H9 (cell line): Measurements from ENCODE around the gene SSBP3. TPM values are rescaled to one million over a fixed set of nuclear protein-coding genes. Genes with fewer than 3 reads are reported as not detected.

ENCODE experiments used
- DNase-seq: peaks from one replicate; pipeline ENCODE4 v3.0.0-alpha.2; 2017
- H2AFZ ChIP-seq: one replicate; pipeline ENCODE4 v1.6.1; 2013; ENCODE audit warnings: mild to moderate bottlenecking, low read length, control low read depth, moderate library complexity
- H2AK5ac ChIP-seq: 2 replicates; pipeline ENCODE4 v1.6.1; 2013; ENCODE audit warnings: low read length, control low read depth, mixed read lengths; ENCODE audit not compliant: insufficient read length
- H2BK120ac ChIP-seq: one replicate; pipeline ENCODE4 v1.6.1; 2013; ENCODE audit warnings: low read depth, mild to moderate bottlenecking, low read length, control low read depth, inconsistent platforms; ENCODE audit not compliant: poor library complexity, severe bottlenecking
- H2BK12ac ChIP-seq: 2 replicates; pipeline ENCODE4 v1.6.1; 2013; ENCODE audit warnings: low read length, control low read depth, mixed read lengths, low read depth; ENCODE audit not compliant: insufficient read length
- H2BK15ac ChIP-seq: 2 replicates; pipeline ENCODE4 v1.6.1; 2013; ENCODE audit warnings: low read depth, low read length, control low read depth
- H2BK20ac ChIP-seq: one replicate; pipeline ENCODE4 v1.6.1; 2013; ENCODE audit warnings: low read depth, mild to moderate bottlenecking, low read length, control low read depth, inconsistent platforms; ENCODE audit not compliant: poor library complexity, severe bottlenecking
- H2BK5ac ChIP-seq: 2 replicates; pipeline ENCODE4 v1.6.1; 2013; ENCODE audit warnings: low read length, control low read depth, mixed read lengths; ENCODE audit not compliant: insufficient read length
- H3K14ac ChIP-seq: 2 replicates; pipeline ENCODE4 v1.6.1; 2013; ENCODE audit warnings: low read length, control low read depth; ENCODE audit not compliant: insufficient read depth
- H3K18ac ChIP-seq: 2 replicates; pipeline ENCODE4 v1.6.1; 2013; ENCODE audit warnings: low read depth, mild to moderate bottlenecking, mixed read lengths, low read length, control low read depth; ENCODE audit not compliant: insufficient read length
- H3K23ac ChIP-seq: 2 replicates; pipeline ENCODE4 v1.6.1; 2013; ENCODE audit warnings: low read length, control low read depth, mixed read lengths, low read depth; ENCODE audit not compliant: insufficient read length
- H3K23me2 ChIP-seq: 2 replicates; pipeline ENCODE4 v1.6.1; 2013; ENCODE audit warnings: low read depth, mild to moderate bottlenecking, mixed read lengths, low read length, control low read depth; ENCODE audit not compliant: insufficient read length, poor library complexity, severe bottlenecking
- H3K27ac ChIP-seq: 2 replicates; pipeline ENCODE4 v1.5.1; 2013; ENCODE audit warnings: low read length, control low read depth, mixed read lengths, low read depth; ENCODE audit not compliant: insufficient read length
- H3K27me3 ChIP-seq: 2 replicates; pipeline ENCODE4 v1.6.1; 2013; ENCODE audit warnings: low read length, control low read depth, inconsistent platforms; ENCODE audit not compliant: insufficient read depth
- H3K4ac ChIP-seq: 2 replicates; pipeline ENCODE4 v1.6.1; 2013; ENCODE audit warnings: low read depth, mild to moderate bottlenecking, control low read depth, inconsistent platforms, low read length, moderate library complexity
- H3K4me1 ChIP-seq: 2 replicates; pipeline ENCODE4 v1.6.1; 2013; ENCODE audit warnings: low read length, control low read depth, inconsistent platforms; ENCODE audit not compliant: insufficient read depth
- H3K4me2 ChIP-seq: 2 replicates; pipeline ENCODE4 v1.6.1; 2013; ENCODE audit warnings: low read length, control low read depth, mixed read lengths; ENCODE audit not compliant: insufficient read length, insufficient read depth
- H3K56ac ChIP-seq: 2 replicates; pipeline ENCODE4 v1.6.1; 2013; ENCODE audit warnings: low read depth, mild to moderate bottlenecking, mixed read lengths, low read length, control low read depth; ENCODE audit not compliant: insufficient read length
- H3K79me1 ChIP-seq: 2 replicates; pipeline ENCODE4 v1.6.1; 2013; ENCODE audit warnings: low read depth, mild to moderate bottlenecking, moderate library complexity, low read length, control low read depth, inconsistent platforms; ENCODE audit not compliant: insufficient read depth, poor library complexity, severe bottlenecking
- H3K79me2 ChIP-seq: 2 replicates; pipeline ENCODE4 v1.6.1; 2013; ENCODE audit warnings: low read length, control low read depth, inconsistent platforms; ENCODE audit not compliant: insufficient read depth
- H3K9ac ChIP-seq: 2 replicates; pipeline ENCODE4 v1.6.1; 2013; ENCODE audit warnings: low read length, control low read depth, mixed read lengths; ENCODE audit not compliant: insufficient read length; ENCODE audit errors: extremely low read depth
- H3K9me3 ChIP-seq: one replicate; pipeline ENCODE4 v1.6.1; 2013; ENCODE audit warnings: low read depth, low read length, inconsistent platforms; ENCODE audit not compliant: control insufficient read depth
- H3T11ph ChIP-seq: one replicate; pipeline ENCODE4 v1.6.1; 2013; ENCODE audit warnings: mild to moderate bottlenecking, low read length, control low read depth, inconsistent platforms
- H4K20me1 ChIP-seq: one replicate; pipeline ENCODE4 v1.6.1; 2013; ENCODE audit not compliant: control insufficient read depth, insufficient read length, insufficient read depth
- H4K5ac ChIP-seq: 2 replicates; pipeline ENCODE4 v1.6.1; 2013; ENCODE audit warnings: low read depth, mild to moderate bottlenecking, mixed read lengths, low read length, control low read depth; ENCODE audit not compliant: insufficient read length
- H4K8ac ChIP-seq: replicated peaks from 2 replicates; pipeline ENCODE4 v1.6.1; 2013; ENCODE audit warnings: low read length, control low read depth, mixed read lengths, low read depth; ENCODE audit not compliant: insufficient read length
- H4K91ac ChIP-seq: 2 replicates; pipeline ENCODE4 v1.6.1; 2013; ENCODE audit warnings: low read depth, mild to moderate bottlenecking, moderate library complexity, mixed read lengths, low read length, control low read depth; ENCODE audit not compliant: insufficient read length
- H3K27ac Mint-ChIP-seq, 3 experiments: 2 replicates in 2 of 3; 3 replicates in 1 of 3; pipeline ENCODE4 v1.8.0; 2020 to 2021; ENCODE audit warnings: mixed read lengths in 3 of 3, mild to moderate bottlenecking in 1 of 3, moderate library complexity in 1 of 3
- H3K27me3 Mint-ChIP-seq: 2 replicates; pipeline ENCODE4 v1.8.0; 2021; ENCODE audit warnings: low read depth, mild to moderate bottlenecking, moderate library complexity, mixed read lengths
- H3K36me3 Mint-ChIP-seq, 3 experiments: 2 replicates in 2 of 3; 3 replicates in 1 of 3; pipeline ENCODE4 v1.8.0; 2020 to 2021; ENCODE audit warnings: low read depth in 3 of 3, mixed read lengths in 3 of 3; ENCODE audit not compliant: insufficient read depth in 1 of 3
- H3K4me1 Mint-ChIP-seq, 2 experiments: 2 replicates each; pipeline ENCODE4 v1.8.0; 2020; ENCODE audit warnings: mixed read lengths in 2 of 2
- H3K4me3 Mint-ChIP-seq, 2 experiments: 2 replicates in 1 of 2; 3 replicates in 1 of 2; pipeline ENCODE4 v1.8.0; 2020 to 2021; ENCODE audit warnings: mild to moderate bottlenecking in 2 of 2, mixed read lengths in 2 of 2, moderate library complexity in 1 of 2
- H3K9me3 Mint-ChIP-seq, 2 experiments: 2 replicates in 1 of 2; 3 replicates in 1 of 2; pipeline ENCODE4 v1.8.0; 2020; ENCODE audit warnings: mild to moderate bottlenecking in 2 of 2, mixed read lengths in 2 of 2, moderate library complexity in 1 of 2
- WGBS: extraction: QIAGEN DNeasy Blood & Tissue Kit; methylation state at CpG from one replicate; pipeline ENCODE4 v1.1.7; 2013; ENCODE audit warnings: missing lambda C conversion rate, low lambda C conversion rate, mixed read lengths; ENCODE audit not compliant: insufficient read length; ENCODE audit errors: extremely low coverage; 5-methylcytosine and 5-hydroxymethylcytosine counted together
- total RNA-seq: library from RNA; stranded (reverse); gene quantifications from 2 replicates; pipeline ENCODE4 v1.2.1, GENCODE V29; 2021
- TF ChIP-seq, protein P1 (sequence below): fragments of 200-600 bp; sonication (generic); conservative IDR thresholded peaks from 3 replicates; pipeline ENCODE4 v1.8.0; 2021; ENCODE audit warnings: antibody characterized with exemption, mild to moderate bottlenecking

The SSBP3 gene
- total RNA-seq, 1 experiment from 2014 or later: 126 TPM

DNA sequence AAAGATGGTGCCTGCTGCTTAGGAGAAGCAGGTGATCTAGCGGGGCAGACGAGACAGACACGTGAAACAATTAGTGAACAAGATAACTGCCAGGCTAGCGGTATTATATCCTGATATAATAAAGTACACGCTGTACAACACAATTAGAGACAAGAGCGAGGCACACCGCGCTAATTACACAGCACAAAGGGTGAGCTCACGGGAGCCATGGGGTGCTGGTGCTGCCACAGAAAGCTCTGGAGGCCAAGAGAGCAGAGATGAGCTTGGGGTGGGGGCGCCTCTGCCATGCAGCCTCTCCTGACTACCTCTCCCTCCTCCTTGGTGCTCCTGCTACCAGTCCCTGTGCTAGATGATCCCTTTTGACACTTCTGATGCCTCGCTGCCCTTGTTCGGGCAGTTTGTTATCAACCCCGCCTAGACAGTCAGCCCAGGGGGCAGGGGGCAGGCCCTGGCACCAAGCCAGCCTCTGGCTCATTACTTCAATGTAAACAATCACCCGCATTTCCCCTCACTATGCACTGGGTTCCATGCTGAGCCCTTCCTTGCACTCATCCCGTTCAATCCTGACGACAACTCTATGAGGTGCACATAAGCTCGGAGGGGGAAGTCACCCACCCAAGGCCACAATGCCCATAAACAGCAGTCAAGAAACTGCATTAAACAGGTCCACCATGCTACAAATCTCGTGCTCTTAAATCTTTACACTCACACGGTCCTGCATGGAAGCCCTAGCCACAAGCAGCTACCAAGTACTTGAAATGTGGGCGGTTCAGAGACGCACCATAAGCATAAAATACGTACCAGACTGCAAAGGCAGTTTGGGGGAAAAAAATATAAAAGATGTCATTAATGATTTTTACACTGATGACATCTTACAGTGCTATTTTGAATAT, 103.0 kb downstream of the SSBP3 start:
- H3K23ac ChIP-seq: no peak overlapping the region
- no peak overlapping the region for H2BK20ac ChIP-seq
- H3K14ac ChIP-seq: no peak overlapping the region; the same call in 1 of the 2 replicates
- H3K9me3 Mint-ChIP-seq: peaks cover 0 to 4% of the 10 kb centered on the region in 2 experiments; a peak in 2 of 5 replicates
- no peak overlapping the region for H3K27ac ChIP-seq
- no peaks in the 10 kb centered on the region for H3K9me3 ChIP-seq
- H4K20me1 ChIP-seq: peaks cover 3% of the 10 kb centered on the region
- H4K91ac ChIP-seq: no peak overlapping the region
- H2BK120ac ChIP-seq: no peak overlapping the region
- H3K9ac ChIP-seq: no peak overlapping the region
- H2BK5ac ChIP-seq: no peak overlapping the region
- peaks cover 30% of the 10 kb centered on the region; the same call in 1 of the 2 replicates for H3K79me2 ChIP-seq
- peaks cover 0 to 12% (median 3%) of the 10 kb centered on the region in 3 experiments; a peak in 3 of 7 replicates for H3K36me3 Mint-ChIP-seq
- no peak overlapping the region for H4K8ac ChIP-seq
- H3K27me3 Mint-ChIP-seq: no peaks in the 10 kb centered on the region
- H2AK5ac ChIP-seq: no peak overlapping the region
- DNase-seq: no peak
- H3K23me2 ChIP-seq: no peaks in the 10 kb centered on the region
- H3K4me3 Mint-ChIP-seq: no peak overlapping the region
- no peak overlapping the region for H3K4ac ChIP-seq
- H3K4me1 ChIP-seq: peaks cover 14% of the 10 kb centered on the region; the same call in 1 of the 2 replicates
- H3T11ph ChIP-seq: no peak overlapping the region
- WGBS: no CpG with 5 or more reads among the region's 22 CpGs
- H3K18ac ChIP-seq: no peak overlapping the region
- peaks cover 6% of the 10 kb centered on the region for H3K79me1 ChIP-seq
- H2AFZ ChIP-seq: no peak overlapping the region
- no peaks in the 10 kb centered on the region for H3K27me3 ChIP-seq
- H2BK15ac ChIP-seq: no peak overlapping the region
- H3K4me1 Mint-ChIP-seq: peaks cover 89 to 94% of the 10 kb centered on the region in 2 experiments
- TF ChIP-seq, protein P1, sequence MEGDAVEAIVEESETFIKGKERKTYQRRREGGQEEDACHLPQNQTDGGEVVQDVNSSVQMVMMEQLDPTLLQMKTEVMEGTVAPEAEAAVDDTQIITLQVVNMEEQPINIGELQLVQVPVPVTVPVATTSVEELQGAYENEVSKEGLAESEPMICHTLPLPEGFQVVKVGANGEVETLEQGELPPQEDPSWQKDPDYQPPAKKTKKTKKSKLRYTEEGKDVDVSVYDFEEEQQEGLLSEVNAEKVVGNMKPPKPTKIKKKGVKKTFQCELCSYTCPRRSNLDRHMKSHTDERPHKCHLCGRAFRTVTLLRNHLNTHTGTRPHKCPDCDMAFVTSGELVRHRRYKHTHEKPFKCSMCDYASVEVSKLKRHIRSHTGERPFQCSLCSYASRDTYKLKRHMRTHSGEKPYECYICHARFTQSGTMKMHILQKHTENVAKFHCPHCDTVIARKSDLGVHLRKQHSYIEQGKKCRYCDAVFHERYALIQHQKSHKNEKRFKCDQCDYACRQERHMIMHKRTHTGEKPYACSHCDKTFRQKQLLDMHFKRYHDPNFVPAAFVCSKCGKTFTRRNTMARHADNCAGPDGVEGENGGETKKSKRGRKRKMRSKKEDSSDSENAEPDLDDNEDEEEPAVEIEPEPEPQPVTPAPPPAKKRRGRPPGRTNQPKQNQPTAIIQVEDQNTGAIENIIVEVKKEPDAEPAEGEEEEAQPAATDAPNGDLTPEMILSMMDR: no peak
- no peak overlapping the region for H4K5ac ChIP-seq
- H3K56ac ChIP-seq: no peak overlapping the region
- H3K4me2 ChIP-seq: no peak overlapping the region
- peak overlapping the region; percentile 54 to 89 (median 72); a peak in 6 of 7 replicates for H3K27ac Mint-ChIP-seq
- H2BK12ac ChIP-seq: no peak overlapping the region
